OCI-LY7 (cell line): ENCODE data around the gene P3R3URF.

Experiments
- CTCF ChIP-seq: fragments of 200-600 bp; sonication (generic); conservative IDR thresholded peaks from 2 replicates; pipeline ENCODE4 v1.5.1; 2014; ENCODE audit warnings: mild to moderate bottlenecking, antibody characterized with exemption, low read length, moderate library complexity, mixed read lengths
- EZH2phosphoT487 ChIP-seq: fragments of 200-600 bp; sonication (generic); IDR thresholded peaks from 2 replicates; pipeline ENCODE4 v1.6.1; 2018; ENCODE audit warnings: low read depth, borderline replicate concordance, mild to moderate bottlenecking, mixed run types, antibody characterized with exemption, low read length, moderate library complexity, mixed read lengths

GRCh38 chr1:46224966-46225365 is 48.7 kb upstream of the P3R3URF start:
- TF ChIP-seq CTCF (no peak), EZH2phosphoT487 (no peak)
